ENCODE results near the gene DAP. TPM values are rescaled to one million over a fixed set of nuclear protein-coding genes. Genes with fewer than 3 reads are reported as not detected.

Gene DAP
- total RNA-seq, 4 donors from 2014 or later = 24.3 to 42.4 (median 37.0) TPM

DNA sequence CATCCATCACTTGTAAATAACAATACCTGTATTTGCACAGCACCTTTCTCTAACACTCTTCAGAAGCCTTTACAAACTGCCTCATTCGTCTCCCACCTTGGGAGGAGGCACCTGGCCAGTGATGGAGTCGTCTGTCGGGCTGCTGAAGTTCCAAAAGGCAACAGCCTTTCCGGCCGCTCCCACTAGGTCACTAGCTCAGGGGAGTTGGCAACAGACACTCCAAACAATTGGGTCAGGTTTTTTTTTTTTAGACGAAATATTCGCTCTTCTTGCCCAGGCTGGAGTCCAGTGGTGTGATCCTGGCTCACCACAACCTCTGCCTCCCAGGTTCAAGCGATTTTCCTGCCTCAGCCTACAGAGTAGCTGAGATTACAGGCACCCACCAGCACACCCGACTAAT lies 4.0 kb downstream of the DAP start:
- peaks cover 18 to 50% (median 40%) of the 10 kb centered on the region in 4 donors for H3K4me1 ChIP-seq
- DNase-seq (ENCODE audit: extremely low spot score) = no peak
- H3K9me3 ChIP-seq = no peaks in the 10 kb centered on the region
- H3K4me3 ChIP-seq = no peak overlapping the region
- no peaks in the 10 kb centered on the region for H3K27me3 ChIP-seq
- H3K27ac ChIP-seq (replicated peaks in 1 of 4) = peak overlapping the region in 2 of 4 donors; percentile 1 to 20
- H3K36me3 ChIP-seq = peaks cover 0 to 4% (median 0%) of the 10 kb centered on the region in 4 donors
- intact Hi-C loops (cut with DNase I) = no loop called here
- TF ChIP-seq POLR2AphosphoS5 (IDR thresholded peaks at IDR 0.05) = no peak
- no peak for TF ChIP-seq EP300 (IDR thresholded peaks at IDR 0.05)
- TF ChIP-seq, protein P1, sequence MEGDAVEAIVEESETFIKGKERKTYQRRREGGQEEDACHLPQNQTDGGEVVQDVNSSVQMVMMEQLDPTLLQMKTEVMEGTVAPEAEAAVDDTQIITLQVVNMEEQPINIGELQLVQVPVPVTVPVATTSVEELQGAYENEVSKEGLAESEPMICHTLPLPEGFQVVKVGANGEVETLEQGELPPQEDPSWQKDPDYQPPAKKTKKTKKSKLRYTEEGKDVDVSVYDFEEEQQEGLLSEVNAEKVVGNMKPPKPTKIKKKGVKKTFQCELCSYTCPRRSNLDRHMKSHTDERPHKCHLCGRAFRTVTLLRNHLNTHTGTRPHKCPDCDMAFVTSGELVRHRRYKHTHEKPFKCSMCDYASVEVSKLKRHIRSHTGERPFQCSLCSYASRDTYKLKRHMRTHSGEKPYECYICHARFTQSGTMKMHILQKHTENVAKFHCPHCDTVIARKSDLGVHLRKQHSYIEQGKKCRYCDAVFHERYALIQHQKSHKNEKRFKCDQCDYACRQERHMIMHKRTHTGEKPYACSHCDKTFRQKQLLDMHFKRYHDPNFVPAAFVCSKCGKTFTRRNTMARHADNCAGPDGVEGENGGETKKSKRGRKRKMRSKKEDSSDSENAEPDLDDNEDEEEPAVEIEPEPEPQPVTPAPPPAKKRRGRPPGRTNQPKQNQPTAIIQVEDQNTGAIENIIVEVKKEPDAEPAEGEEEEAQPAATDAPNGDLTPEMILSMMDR (IDR thresholded peaks at IDR 0.05) = no peak
- no peak for TF ChIP-seq POLR2A (IDR thresholded peaks at IDR 0.05; ENCODE audit: low read depth)
- WGBS = 77% methylated on average over 9 of the region's 9 CpGs

DNA sequence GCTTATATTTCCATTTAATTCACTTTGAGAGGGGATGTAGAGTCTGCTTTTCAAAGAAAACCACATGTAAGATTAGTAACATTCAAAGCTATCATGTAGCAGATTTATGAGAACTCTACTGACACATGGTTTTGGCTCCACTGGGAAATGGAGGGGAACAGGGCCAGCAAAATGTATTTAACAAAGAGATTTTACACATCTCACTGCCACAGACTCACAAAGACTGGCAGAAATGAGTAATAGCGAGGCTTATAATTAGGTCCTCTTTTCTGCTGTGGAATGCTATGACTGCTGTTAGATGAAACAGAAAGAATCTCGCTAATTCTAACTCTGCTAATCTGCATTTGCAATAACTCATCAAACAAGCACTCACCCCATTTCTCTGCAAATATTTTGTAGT lies 4.5 kb downstream of the DAP start:
- Histone ChIP-seq H3K36me3 (peaks cover 0 to 4% (median 0%) of the 10 kb centered on the region in 4 donors), H3K27me3 (no peaks in the 10 kb centered on the region), H3K9me3 (no peaks in the 10 kb centered on the region), H3K27ac (replicated peaks in 1 of 4) (peak overlapping the region in 2 of 4 donors; percentile 1 to 20), H3K4me3 (no peak overlapping the region), H3K4me1 (peaks cover 18 to 48% (median 37%) of the 10 kb centered on the region in 4 donors)
- intact Hi-C loops (cut with DNase I) = no loop called here
- TF ChIP-seq POLR2A (IDR thresholded peaks at IDR 0.05; ENCODE audit: low read depth) = no peak
- TF ChIP-seq, protein P1 (IDR thresholded peaks at IDR 0.05) = no peak
- DNase-seq (ENCODE audit: extremely low spot score) = no peak
- WGBS = 76% methylated on average over 2 of the region's 2 CpGs

DNA sequence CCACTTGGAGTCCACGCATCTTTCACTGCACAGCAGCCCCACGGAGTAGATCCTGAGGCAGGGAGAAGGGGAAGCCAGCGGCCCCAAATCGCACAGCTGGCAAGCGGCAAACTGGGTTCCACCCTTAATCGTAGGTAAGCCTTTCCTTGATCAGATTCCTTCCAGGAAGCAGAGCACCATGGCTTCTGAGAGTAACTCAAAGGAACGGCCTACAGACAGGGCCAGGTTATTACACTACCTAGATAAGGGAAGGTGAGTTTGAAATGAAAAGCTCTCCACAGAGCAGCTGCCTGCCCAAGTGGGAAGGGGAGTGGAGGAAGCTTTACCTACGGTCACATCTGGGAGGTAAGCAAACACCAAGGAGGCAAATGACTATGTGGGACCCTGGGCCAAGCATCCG lies 7.9 kb downstream of the DAP start:
- intact Hi-C loops (cut with DNase I) = no loop called here
- DNase-seq (ENCODE audit: extremely low spot score) = no peak
- peaks cover 3 to 42% (median 20%) of the 10 kb centered on the region in 4 donors for H3K4me1 ChIP-seq
- no peaks in the 10 kb centered on the region for H3K9me3 ChIP-seq
- no peak overlapping the region for H3K27ac ChIP-seq (replicated peaks in 1 of 4)
- no peak for TF ChIP-seq POLR2A (IDR thresholded peaks at IDR 0.05; ENCODE audit: low read depth)
- TF ChIP-seq, protein P1 (IDR thresholded peaks at IDR 0.05) = no peak
- no peak for TF ChIP-seq POLR2AphosphoS5 (IDR thresholded peaks at IDR 0.05)
- no peak for TF ChIP-seq EP300 (IDR thresholded peaks at IDR 0.05)
- no peak overlapping the region for H3K4me3 ChIP-seq
- peaks cover 0 to 18% (median 5%) of the 10 kb centered on the region in 4 donors for H3K36me3 ChIP-seq
- H3K27me3 ChIP-seq = no peaks in the 10 kb centered on the region
- 97% methylated on average over 9 of the region's 9 CpGs for WGBS

DNA sequence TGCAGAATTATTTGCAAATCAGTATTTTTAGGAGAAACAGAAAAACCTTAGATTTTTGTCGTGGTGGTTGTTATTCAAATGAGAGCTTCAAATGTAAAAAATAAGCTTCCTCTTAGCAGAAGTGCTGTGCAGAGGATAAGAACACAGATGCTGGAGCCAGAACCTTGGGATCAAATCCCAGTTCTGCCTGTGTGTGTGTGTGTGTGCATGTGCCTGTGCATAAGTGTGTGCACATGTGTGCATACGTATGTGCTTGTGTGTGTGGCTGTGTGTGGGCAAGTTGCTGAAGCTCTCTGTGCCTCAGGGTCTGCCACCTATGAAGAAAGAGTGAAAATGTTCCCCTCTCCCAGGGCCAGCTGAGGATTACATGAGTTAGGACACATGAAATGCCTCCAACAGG lies 8.6 kb downstream of the DAP start:
- Histone ChIP-seq H3K27ac (replicated peaks in 1 of 4) (no peak overlapping the region), H3K4me1 (peaks cover 2 to 34% (median 18%) of the 10 kb centered on the region in 4 donors), H3K4me3 (no peak overlapping the region), H3K9me3 (no peaks in the 10 kb centered on the region), H3K27me3 (no peaks in the 10 kb centered on the region), H3K36me3 (peaks cover 0 to 25% (median 12%) of the 10 kb centered on the region in 4 donors)
- WGBS = 76% methylated on average over 2 of the region's 2 CpGs
- DNase-seq (ENCODE audit: extremely low spot score) = no peak
- no peak for TF ChIP-seq EP300 (IDR thresholded peaks at IDR 0.05)
- TF ChIP-seq POLR2A (IDR thresholded peaks at IDR 0.05; ENCODE audit: low read depth) = no peak
- no peak for TF ChIP-seq POLR2AphosphoS5 (IDR thresholded peaks at IDR 0.05)
- TF ChIP-seq, protein P1 (IDR thresholded peaks at IDR 0.05) = no peak
- intact Hi-C loops (cut with DNase I) = no loop called here

DNA sequence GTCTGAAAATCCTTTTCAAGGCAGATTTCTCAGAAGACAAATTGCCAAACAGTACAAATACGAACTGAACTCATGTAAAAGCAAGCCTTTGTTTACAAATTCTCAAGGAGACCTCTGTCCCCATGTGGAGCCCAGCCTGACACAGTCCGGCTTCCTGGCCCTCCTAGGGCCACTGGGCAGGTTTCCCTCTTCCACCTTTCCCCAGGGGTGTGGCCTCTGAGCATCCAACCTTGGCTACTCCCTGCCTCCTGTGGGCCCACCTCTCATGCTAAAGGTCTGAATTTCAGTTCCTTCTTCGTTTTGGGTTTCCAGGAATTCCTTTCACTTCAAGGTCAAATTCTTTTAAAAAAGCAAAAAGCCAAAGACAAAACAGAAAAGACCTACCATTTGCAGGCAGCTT lies 10.1 kb downstream of the DAP start:
- peaks cover 0 to 38% (median 25%) of the 10 kb centered on the region in 4 donors for H3K36me3 ChIP-seq
- WGBS = 85% methylated on average over 3 of the region's 3 CpGs

More for the DNA sequence above, 10.1 kb downstream of the DAP start:
- intact Hi-C loops (cut with DNase I) = no loop called here
- Histone ChIP-seq H3K9me3 (no peaks in the 10 kb centered on the region), H3K4me1 (peaks cover 1 to 21% (median 8%) of the 10 kb centered on the region in 4 donors), H3K27me3 (no peaks in the 10 kb centered on the region), H3K4me3 (no peak overlapping the region), H3K27ac (replicated peaks in 1 of 4) (no peak overlapping the region)
- no peak for DNase-seq (ENCODE audit: extremely low spot score)
- TF ChIP-seq, protein P1 (IDR thresholded peaks at IDR 0.05) = no peak
- TF ChIP-seq POLR2A (IDR thresholded peaks at IDR 0.05; ENCODE audit: low read depth) (no peak), EP300 (IDR thresholded peaks at IDR 0.05) (no peak), POLR2AphosphoS5 (IDR thresholded peaks at IDR 0.05) (no peak)

Measured in esophagus muscularis mucosa (tissue), 4 donors.